SK-N-SH treated with all-trans-retinoic acid at 6 μM for 48 hours (cell line): ENCODE results near the gene FAM13A.

Experiments used
- ARNTL ChIP-seq: fragments of 450-650 bp; formaldehyde crosslinking; IDR thresholded peaks from 2 replicates; pipeline ENCODE4 v1.5.0; 2020; ENCODE audit warnings: low read depth, mild to moderate bottlenecking, moderate library complexity, borderline replicate concordance
- ISL1 ChIP-seq: fragments of 250-450 bp; sonication (Bioruptor Pico); IDR thresholded peaks from 2 replicates; pipeline ENCODE4 v2.1.2; 2022; ENCODE audit warnings: mild to moderate bottlenecking, moderate library complexity
- OSR1 ChIP-seq: fragments of 250-450 bp; sonication (Bioruptor Pico); IDR thresholded peaks from 2 replicates; pipeline ENCODE4 v1.8.0; 2022; ENCODE audit warnings: moderate library complexity, mild to moderate bottlenecking, inconsistent platforms
- PATZ1 ChIP-seq: fragments of 250-450 bp; sonication (Bioruptor Pico); IDR thresholded peaks from 2 replicates; pipeline ENCODE4 v1.8.0; 2020; ENCODE audit warnings: mild to moderate bottlenecking, moderate library complexity, borderline replicate concordance
- PPARA ChIP-seq: fragments of 250-450 bp; sonication (Bioruptor Pico); IDR thresholded peaks from 2 replicates; pipeline ENCODE4 v1.5.0; 2020; ENCODE audit warnings: mild to moderate bottlenecking, borderline replicate concordance
- SNAI2 ChIP-seq: fragments of 250-450 bp; sonication (Bioruptor Pico); IDR thresholded peaks from 2 replicates; pipeline ENCODE4 v1.5.0; 2020; ENCODE audit warnings: mild to moderate bottlenecking, moderate library complexity
- TCF4 ChIP-seq: fragments of 250-450 bp; sonication (Bioruptor Pico); IDR thresholded peaks from 2 replicates; pipeline ENCODE4 v1.8.0; 2021; ENCODE audit warnings: mild to moderate bottlenecking, moderate library complexity, borderline replicate concordance
- ZC3H10 ChIP-seq: fragments of 250-450 bp; sonication (Bioruptor Pico); IDR thresholded peaks from 2 replicates; pipeline ENCODE4 v1.5.1; 2021; ENCODE audit warnings: mild to moderate bottlenecking, moderate library complexity
- ZFP3 ChIP-seq: fragments of 250-450 bp; sonication (Bioruptor Pico); IDR thresholded peaks from 2 replicates; pipeline ENCODE4 v1.5.0; 2020; ENCODE audit warnings: mild to moderate bottlenecking, moderate library complexity
- ZNF565 ChIP-seq: fragments of 450-650 bp; formaldehyde crosslinking; conservative IDR thresholded peaks from 2 replicates; pipeline ENCODE4 v1.5.0; 2020; ENCODE audit warnings: low read depth, mild to moderate bottlenecking, moderate library complexity
- ZNF70 ChIP-seq: fragments of 450-650 bp; formaldehyde crosslinking; IDR thresholded peaks from 2 replicates; pipeline ENCODE4 v1.5.0; 2020; ENCODE audit warnings: mild to moderate bottlenecking, moderate library complexity
- ZNF8 ChIP-seq: fragments of 450-650 bp; formaldehyde crosslinking; IDR thresholded peaks from 2 replicates; pipeline ENCODE4 v1.5.0; 2020; ENCODE audit warnings: mild to moderate bottlenecking, moderate library complexity

DNA sequence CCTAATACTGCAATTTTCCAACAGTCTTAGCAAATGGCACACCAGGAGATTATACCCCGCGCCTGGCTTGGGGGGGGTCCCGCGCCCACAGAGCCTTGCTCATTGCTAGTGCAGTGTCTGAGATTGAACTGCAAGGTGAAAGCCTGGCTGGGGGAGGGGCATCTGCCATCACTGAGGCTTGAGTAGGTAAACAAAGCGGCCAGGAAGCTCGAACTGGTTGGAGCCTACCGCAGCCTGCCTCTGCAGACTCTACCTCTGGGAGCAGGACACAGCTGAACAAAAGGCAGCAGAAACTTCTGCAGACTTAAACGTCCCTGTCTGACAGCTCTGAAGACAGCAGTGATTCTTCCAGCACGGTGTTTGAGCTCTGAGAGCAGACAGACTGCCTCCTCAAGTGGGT, 186.6 kb downstream of the FAM13A start:
- TF ChIP-seq ZNF8 (CRISPR knock-in tag), result no peak
- no peak for TF ChIP-seq ZNF70 (CRISPR knock-in tag)
- TF ChIP-seq ZFP3 (CRISPR knock-in tag), result no peak
- no peak for TF ChIP-seq PPARA (CRISPR knock-in tag)
- TF ChIP-seq ISL1 (CRISPR knock-in tag), result no peak
- TF ChIP-seq SNAI2 (CRISPR knock-in tag), result no peak
- no peak for TF ChIP-seq TCF4 (CRISPR knock-in tag)
- no peak for TF ChIP-seq PATZ1 (CRISPR knock-in tag)
- TF ChIP-seq ZC3H10 (CRISPR knock-in tag), result no peak
- no peak for TF ChIP-seq ARNTL
- TF ChIP-seq ZNF565 (CRISPR knock-in tag), result no peak
- no peak for TF ChIP-seq OSR1 (CRISPR knock-in tag)
